HS-27A (cell line): ENCODE measurements around the gene KIAA1549.
"Not testable (repeated sequence)": the region's sequence is repeated elsewhere in the genome, so short reads cannot be mapped to it uniquely, and the experiment has no call there.

Experiments
- DNase-seq: peaks from one replicate; pipeline ENCODE4 v3.0.0-alpha.2; 2012; ENCODE audit warnings: low read depth, missing footprints

Gene KIAA1549

DNA sequence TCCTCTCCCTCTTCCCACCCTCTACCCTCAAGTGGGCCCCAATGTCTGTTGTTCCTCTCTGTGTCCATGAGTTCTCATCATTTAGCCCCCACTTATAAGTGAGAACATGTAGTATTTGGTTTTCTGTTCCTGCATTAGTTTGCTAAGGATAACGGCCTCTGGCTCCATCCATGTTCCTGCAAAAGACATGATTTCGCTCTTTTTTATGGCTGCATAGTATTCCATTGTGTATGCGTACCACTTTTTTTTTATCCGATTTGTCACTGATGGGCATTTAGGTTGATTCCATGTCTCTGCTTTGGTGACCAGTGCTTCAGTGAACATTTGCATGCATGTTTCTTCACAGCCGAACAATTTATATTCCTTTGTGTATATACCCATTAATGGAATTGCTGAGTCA is 131.5 kb downstream of the KIAA1549 start:
- no peak for DNase-seq

- DNase-seq: no peak
Observed at GRCh38 chr7:138848056-138848980, 132.9 kb downstream of the KIAA1549 start.

GRCh38 chr7:138845711-138846110 is 135.5 kb downstream of the KIAA1549 start:
- no peak for DNase-seq

GRCh38 chr7:138843632-138844580 is 137.3 kb downstream of the KIAA1549 start:
- DNase-seq: no peak

DNA sequence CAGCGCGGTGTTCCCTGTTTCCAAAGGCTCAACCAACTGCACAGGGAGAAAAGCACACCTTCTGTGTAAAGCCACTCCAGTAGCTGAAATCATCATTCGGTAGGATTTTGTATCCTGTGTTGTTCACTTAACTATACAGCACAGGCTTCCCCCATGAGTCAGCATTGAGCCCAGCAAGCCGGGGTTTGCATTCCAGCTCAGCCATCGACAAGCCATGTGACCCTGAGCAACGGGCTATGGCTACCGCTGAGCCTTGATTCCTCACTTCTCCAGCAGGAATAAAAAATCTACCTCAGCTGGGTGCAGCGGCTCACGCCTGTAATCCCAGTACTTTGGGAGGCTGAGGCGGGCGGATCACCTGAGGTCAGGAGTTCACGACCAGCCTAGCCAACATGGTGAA is 139.1 kb downstream of the KIAA1549 start:
- DNase-seq: no peak

- DNase-seq: no peak
Observed at GRCh38 chr7:138838166-138838565, 143.0 kb downstream of the KIAA1549 start.

DNA sequence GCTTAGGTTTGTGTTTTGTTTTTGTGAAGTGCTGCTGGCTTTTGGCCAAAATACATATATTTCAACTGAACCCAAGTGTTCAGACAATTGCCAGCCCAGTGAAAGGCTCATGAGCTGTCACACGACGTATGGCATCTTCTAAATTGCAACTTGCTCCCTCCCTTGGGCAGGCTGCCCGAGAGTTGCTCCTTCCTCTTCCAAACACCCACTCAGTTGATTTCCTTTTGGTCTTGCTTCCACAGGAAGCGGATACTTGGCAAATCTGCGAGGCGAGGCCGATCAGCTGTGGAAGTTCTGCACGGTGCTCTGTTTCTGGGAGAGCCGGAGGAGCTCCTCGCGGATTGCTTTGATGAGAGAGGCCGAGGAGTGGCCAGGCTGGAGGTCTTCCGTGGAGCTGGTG is 143.6 kb downstream of the KIAA1549 start:
- DNase-seq: no peak

DNA sequence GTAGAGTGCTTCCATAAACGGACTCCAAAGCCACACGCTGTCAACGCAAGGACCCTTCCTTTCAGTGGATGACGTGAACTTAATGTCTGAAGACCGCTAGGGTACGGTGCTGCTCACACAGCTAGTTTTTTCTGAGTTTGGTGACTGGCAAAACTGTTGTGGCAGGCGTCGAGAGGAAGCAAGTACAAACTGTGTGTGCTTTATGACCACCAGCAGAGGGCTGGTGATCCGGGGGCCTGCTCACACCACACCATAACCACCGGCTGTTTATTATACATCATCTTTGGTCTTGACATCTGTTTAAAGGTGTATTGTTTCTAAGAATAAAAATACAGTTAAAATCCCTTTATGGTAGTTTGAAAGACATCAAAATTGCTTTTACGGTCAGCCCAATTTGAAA is 146.1 kb downstream of the KIAA1549 start:
- DNase-seq: no peak

- no peak for DNase-seq
Observed at GRCh38 chr7:138834583-138834982, 146.6 kb downstream of the KIAA1549 start.

- DNase-seq: no peak
Observed at GRCh38 chr7:138833596-138833995, 147.6 kb downstream of the KIAA1549 start.

- DNase-seq: no peak
Observed at GRCh38 chr7:138832966-138833365, 148.2 kb downstream of the KIAA1549 start.

- no peak for DNase-seq
Observed at GRCh38 chr7:138829335-138829734, 151.9 kb downstream of the KIAA1549 start.

DNA sequence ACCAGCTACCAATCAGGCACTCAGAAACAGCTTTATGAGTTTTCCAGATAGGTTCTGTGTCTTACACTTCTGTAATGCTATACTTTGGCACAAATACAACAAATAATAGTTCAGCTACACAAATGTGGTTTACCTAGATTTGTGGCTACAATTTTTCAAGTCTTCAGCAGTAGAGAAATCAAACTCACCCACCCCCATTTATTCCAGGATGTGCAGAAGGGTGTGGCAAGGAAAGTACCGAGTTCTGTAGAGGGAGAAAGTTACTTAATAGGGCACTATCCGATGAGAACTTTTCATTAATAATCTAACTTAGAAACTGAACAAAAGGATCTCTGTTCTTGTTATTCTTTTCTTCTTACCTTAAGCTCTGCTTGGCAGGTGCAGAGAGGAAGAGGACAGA is 152.9 kb downstream of the KIAA1549 start:
- DNase-seq: no peak

- DNase-seq: no peak
Observed at GRCh38 chr7:138825049-138825721, 156.0 kb downstream of the KIAA1549 start.

DNA sequence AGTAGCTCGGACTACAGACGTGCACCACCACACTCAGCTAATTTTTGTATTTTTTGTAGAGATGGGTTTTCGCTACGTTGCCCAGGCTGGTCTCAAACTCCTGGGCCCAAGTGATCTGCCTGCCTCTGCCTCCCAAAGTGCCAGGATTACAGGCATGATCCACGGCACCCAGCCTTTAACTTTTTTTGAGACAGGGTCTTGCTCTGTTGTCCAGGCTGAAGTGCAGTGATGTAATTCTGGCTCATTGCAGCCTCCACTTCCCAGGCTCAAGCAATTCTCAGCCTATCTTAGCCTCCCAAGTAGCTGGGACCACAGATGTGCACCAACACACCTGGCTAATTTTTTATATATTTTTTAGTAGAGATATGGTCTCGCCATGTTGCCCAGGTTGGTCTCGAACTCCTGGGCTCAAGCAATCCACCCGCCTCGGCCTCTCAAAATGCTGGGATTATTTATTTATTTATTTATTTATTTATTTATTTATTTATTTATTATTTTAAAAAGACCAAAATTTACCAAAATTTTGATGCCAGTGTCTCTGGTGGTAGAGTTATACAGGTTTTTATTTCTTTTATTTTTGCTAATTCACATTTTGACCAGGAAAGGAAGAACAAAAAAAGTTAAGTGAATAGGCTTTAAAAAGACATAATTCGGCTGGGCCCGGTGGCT is 158.2 kb downstream of the KIAA1549 start:
- DNase-seq: no peak

DNA sequence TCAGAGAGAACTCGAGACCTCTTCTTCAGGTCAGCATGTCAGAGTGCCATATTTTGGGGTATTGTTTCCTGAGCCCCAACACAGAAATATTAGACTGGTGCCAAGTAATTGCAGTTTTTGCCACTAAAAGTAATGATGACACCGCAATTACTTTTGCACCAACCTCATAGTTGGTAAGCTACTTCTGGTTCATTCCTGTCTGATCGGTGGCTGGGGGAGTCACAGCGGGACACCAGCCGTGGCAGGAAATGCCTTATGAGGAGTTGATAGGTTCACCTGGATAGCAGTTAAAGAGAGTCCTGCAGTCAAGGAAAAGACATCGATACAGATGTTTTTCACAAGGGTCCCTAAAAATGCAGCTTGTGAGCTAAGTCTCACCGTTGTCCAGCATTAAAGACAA is 159.3 kb downstream of the KIAA1549 start:
- no peak for DNase-seq

GRCh38 chr7:138819625-138820024 is 161.6 kb downstream of the KIAA1549 start:
- DNase-seq: no peak

- DNase-seq: no peak
Observed at GRCh38 chr7:138816650-138817049, 164.5 kb downstream of the KIAA1549 start.

- DNase-seq: no peak
Observed at GRCh38 chr7:138814816-138815332, 166.3 kb downstream of the KIAA1549 start.

DNA sequence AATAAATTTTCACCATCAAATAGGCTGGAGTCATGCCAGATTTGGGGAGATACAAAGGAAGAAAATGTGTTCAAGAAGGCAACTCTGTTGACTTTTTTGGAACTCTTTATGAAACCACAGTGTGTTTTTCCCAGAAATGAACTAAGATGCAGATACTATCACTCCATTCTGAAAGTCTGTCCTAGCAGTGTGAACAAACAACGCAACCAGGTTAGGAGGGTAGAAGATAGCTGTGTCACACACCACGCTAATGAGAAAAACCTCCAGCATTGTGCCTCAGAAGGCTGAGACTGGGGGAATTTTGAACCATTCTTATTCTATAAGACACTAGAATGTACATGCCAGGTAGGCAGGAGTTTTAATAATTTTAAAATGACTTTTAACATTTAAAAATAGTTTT is 167.2 kb downstream of the KIAA1549 start:
- DNase-seq: no peak

- not testable (repeated sequence) for DNase-seq
Observed at GRCh38 chr7:138811327-138811726, 169.9 kb downstream of the KIAA1549 start.
